Posterior vena cava (tissue), 2 donors: ENCODE results near the gene FGD2. TPM values are rescaled to one million over a fixed set of nuclear protein-coding genes. Genes with fewer than 3 reads are reported as not detected.

Experiments used
- DNase-seq: peaks from one replicate; pipeline ENCODE4 v3.0.0-alpha.2; 2020; ENCODE audit warnings: low spot score
- intact Hi-C, 2 donors: fragments of 100-400 bp; cut with DNase I; formaldehyde crosslinking; loops; one replicate each; pipeline versions ENCODE4 v1.14.1 to v1.14.2; 2022 to 2023
- total RNA-seq, 2 donors: library from RNA; stranded (reverse); fragmentation: NEBNext Ultra II Directional; extraction: Animal tissue kit (Norgen Biotek cat#: 25700); gene quantifications; one replicate each; pipeline ENCODE4 v1.2.1, GENCODE V29; 2021
- donor health status: DM: yes; HTN: yes; CAD: no.
- donor health status: DM: yes; HTN: yes; CAD: no.

The FGD2 gene
- total RNA-seq, 2 donors from 2014 or later: 23.2 to 35.5 TPM

- intact Hi-C loops: loop anchor here in 1 of 2 donors (10.0 kb wide), 1 partner anchor 45 kb away; no protein-coding TSS in a partner anchor
- DNase-seq: no peak
Measured at GRCh38 chr6:36969988-36970891, 35.2 kb upstream of the FGD2 start.

GRCh38 chr6:36970892-36971842 lies 34.3 kb upstream of the FGD2 start:
- intact Hi-C loops: loop anchor here in 1 of 2 donors (10.0 kb wide), 1 partner anchor 46 kb away; no protein-coding TSS in a partner anchor

GRCh38 chr6:36971921-36972673 lies 33.4 kb upstream of the FGD2 start:
- no peak for DNase-seq
- intact Hi-C loops: loop anchor here in 1 of 2 donors (10.0 kb wide), 1 partner anchor 47 kb away; no protein-coding TSS in a partner anchor

More at GRCh38 chr6:36970892-36971842, 34.3 kb upstream of the FGD2 start:
- DNase-seq: no peak

GRCh38 chr6:36973190-36973589 lies 32.3 kb upstream of the FGD2 start:
- no peak for DNase-seq
- intact Hi-C loops: loop anchor here in 1 of 2 donors (10.0 kb wide), 1 partner anchor 48 kb away; no protein-coding TSS in a partner anchor

- intact Hi-C loops: loop anchor here in 1 of 2 donors (10.0 kb wide), 1 partner anchor 49 kb away; no protein-coding TSS in a partner anchor
- DNase-seq: no peak
Measured at GRCh38 chr6:36973647-36974046, 31.8 kb upstream of the FGD2 start.

GRCh38 chr6:36975231-36976006 lies 30.0 kb upstream of the FGD2 start:
- intact Hi-C loops: loop anchor here in 1 of 2 donors (10.0 kb wide), 1 partner anchor 51 kb away; no protein-coding TSS in a partner anchor
- peak; percentile 82 for DNase-seq

GRCh38 chr6:36976007-36976264 lies 29.5 kb upstream of the FGD2 start:
- intact Hi-C loops: loop anchor here in 1 of 2 donors (10.0 kb wide), 1 partner anchor 51 kb away; no protein-coding TSS in a partner anchor

GRCh38 chr6:36976509-36976908 lies 28.9 kb upstream of the FGD2 start:
- intact Hi-C loops: loop anchor here in 1 of 2 donors (10.0 kb wide), 1 partner anchor 52 kb away; no protein-coding TSS in a partner anchor
- DNase-seq: no peak

More at GRCh38 chr6:36976007-36976264, 29.5 kb upstream of the FGD2 start:
- no peak for DNase-seq

- no peak for DNase-seq
- intact Hi-C loops: loop anchor here in 1 of 2 donors (10.0 kb wide), 1 partner anchor 52 kb away; no protein-coding TSS in a partner anchor
Measured at GRCh38 chr6:36976931-36977330, 28.5 kb upstream of the FGD2 start.

- peak; percentile 68 for DNase-seq
- intact Hi-C loops: loop anchor here in 1 of 2 donors (10.0 kb wide), 1 partner anchor 53 kb away; no protein-coding TSS in a partner anchor
Measured at GRCh38 chr6:36977470-36977941, 27.9 kb upstream of the FGD2 start.

GRCh38 chr6:36978421-36979346 lies 26.8 kb upstream of the FGD2 start:
- intact Hi-C loops: loop anchor here in 1 of 2 donors (10.0 kb wide), 1 partner anchor 54 kb away; no protein-coding TSS in a partner anchor
- DNase-seq: no peak

- no peak for DNase-seq
- intact Hi-C loops: loop anchor here in 1 of 2 donors (10.0 kb wide), 1 partner anchor 55 kb away; no protein-coding TSS in a partner anchor
Measured at GRCh38 chr6:36979347-36979742, 26.1 kb upstream of the FGD2 start.

- DNase-seq: no peak
- intact Hi-C loops: no loop called here
Measured at GRCh38 chr6:36980129-36980528, 25.3 kb upstream of the FGD2 start.

GRCh38 chr6:36980876-36981619 lies 24.4 kb upstream of the FGD2 start:
- no peak for DNase-seq

GRCh38 chr6:36983538-36983937 lies 21.9 kb upstream of the FGD2 start:
- no peak for DNase-seq
- intact Hi-C loops: no loop called here

More at GRCh38 chr6:36980876-36981619, 24.4 kb upstream of the FGD2 start:
- intact Hi-C loops: no loop called here
